Left ventricle myocardium superior (tissue), 1 donor: ENCODE measurements around the gene KRT4. TPM values are rescaled to one million over a fixed set of nuclear protein-coding genes. Genes with fewer than 3 reads are reported as not detected.
"Not testable (repeated sequence)": the region's sequence is repeated elsewhere in the genome, so short reads cannot be mapped to it uniquely, and the experiment has no call there.

ENCODE experiments used
- ATAC-seq: fragments of 200-7000 bp; cut with Tn5 transposase; one replicate; pipeline ENCODE4 v1.9.1; 2020; ENCODE audit warnings: mild to moderate bottlenecking, moderate library complexity
- DNase-seq: peaks from one replicate; pipeline ENCODE4 v3.0.0-alpha.2; 2020
- intact Hi-C: fragments of 100-400 bp; cut with micrococcal nuclease; formaldehyde crosslinking; loops from one replicate; pipeline ENCODE4 v1.11.0; 2022
- total RNA-seq: library from RNA; stranded (reverse); fragmentation: NEBNext Ultra II Directional; extraction: Animal tissue kit (Norgen Biotek cat#: 25700); gene quantifications from one replicate; pipeline ENCODE4 v1.2.1, GENCODE V29; 2021
- donor health status: DM: no; HTN: yes; CAD: no; lungs with severe emphysema.

KRT4 gene
- total RNA-seq, 1 donor from 2014 or later: not detected

- intact Hi-C loops: no loop called here
- ATAC-seq (no peak), DNase-seq (no peak)
These were observed 48.2 kb downstream of the KRT4 start for GRCh38 chr12:52765702-52766101.

GRCh38 chr12:52763991-52764390 lies 49.9 kb downstream of the KRT4 start:
- no peak for ATAC-seq
- intact Hi-C loops: no loop called here
- no peak for DNase-seq

GRCh38 chr12:52763036-52763659 lies 50.8 kb downstream of the KRT4 start:
- ATAC-seq (no peak), DNase-seq (no peak)
- intact Hi-C loops: no loop called here

GRCh38 chr12:52761802-52762201 lies 52.1 kb downstream of the KRT4 start:
- DNase-seq: no peak
- ATAC-seq: no peak
- intact Hi-C loops: no loop called here

GRCh38 chr12:52761218-52761617 lies 52.7 kb downstream of the KRT4 start:
- intact Hi-C loops, DNase-seq, ATAC-seq: not testable (repeated sequence)

GRCh38 chr12:52760623-52761022 lies 53.3 kb downstream of the KRT4 start:
- no peak for ATAC-seq
- DNase-seq: no peak
- intact Hi-C loops: no loop called here

- ATAC-seq (no peak), DNase-seq (no peak)
- intact Hi-C loops: no loop called here
These were observed 54.2 kb downstream of the KRT4 start for GRCh38 chr12:52759695-52760094.

- intact Hi-C loops: no loop called here
- DNase-seq: no peak
- no peak for ATAC-seq
These were observed 54.7 kb downstream of the KRT4 start for GRCh38 chr12:52759218-52759617.

- intact Hi-C loops: no loop called here
- DNase-seq: no peak
- no peak for ATAC-seq
These were observed 56.3 kb downstream of the KRT4 start for GRCh38 chr12:52757449-52758176.

Other genes starting within 250 kb of the KRT4 start
- not detected for gene KRT74, start 240.3 kb downstream of the KRT4 start, total RNA-seq
- gene KRT72, start 212.7 kb downstream of the KRT4 start, total RNA-seq: not detected
- not detected for gene KRT73, start 195.6 kb downstream of the KRT4 start, total RNA-seq
- gene KRT2, start 161.9 kb downstream of the KRT4 start, total RNA-seq: not detected
- gene KRT1, start 133.7 kb downstream of the KRT4 start, total RNA-seq: 0.15 TPM
- gene KRT77, start 110.6 kb downstream of the KRT4 start, total RNA-seq: not detected
- not detected for gene KRT76, start 36.8 kb downstream of the KRT4 start, total RNA-seq
- gene KRT3, start 18.0 kb downstream of the KRT4 start, total RNA-seq: not detected
- gene KRT79, start 20.2 kb upstream of the KRT4 start, total RNA-seq: not detected
- not detected for gene KRT78, start 34.9 kb upstream of the KRT4 start, total RNA-seq
- 100 TPM for gene KRT8, start 91.0 kb upstream of the KRT4 start, total RNA-seq
- 9.2 TPM for gene KRT18, start 135.0 kb upstream of the KRT4 start, total RNA-seq
- 513 TPM for gene EIF4B, start 192.3 kb upstream of the KRT4 start, total RNA-seq
- 120 TPM for gene TNS2, start 235.9 kb upstream of the KRT4 start, total RNA-seq